NT2/D1 (cell line): Measurements from ENCODE around the gene PNLDC1.

Source experiments
- DNase-seq: peaks from one replicate; pipeline ENCODE4 v3.0.0-alpha.2; 2011; ENCODE audit warnings: low read depth, low spot score
- H3K27me3 ChIP-seq: 2 replicates; pipeline ENCODE4 v1.6.0; 2011; ENCODE audit warnings: mild to moderate bottlenecking; ENCODE audit not compliant: insufficient read length, insufficient read depth
- H3K36me3 ChIP-seq: 2 replicates; pipeline ENCODE4 v1.6.1; 2011; ENCODE audit warnings: mild to moderate bottlenecking, low read length, mixed read lengths; ENCODE audit not compliant: insufficient read depth, insufficient read length
- H3K4me1 ChIP-seq: 2 replicates; pipeline ENCODE4 v1.5.1; 2011; ENCODE audit not compliant: insufficient read depth, insufficient read length
- H3K4me3 ChIP-seq: 2 replicates; pipeline ENCODE4 v1.5.1; 2011; ENCODE audit warnings: low read depth; ENCODE audit not compliant: insufficient read length
- H3K9ac ChIP-seq: 2 replicates; pipeline ENCODE4 v1.6.0; 2011; ENCODE audit warnings: low read depth; ENCODE audit not compliant: insufficient read length
- H3K9me3 ChIP-seq: 2 replicates; pipeline ENCODE4 v1.5.1; 2011; ENCODE audit warnings: mild to moderate bottlenecking, low read length; ENCODE audit not compliant: insufficient read depth
- SUZ12 ChIP-seq: IDR thresholded peaks from 2 replicates; pipeline ENCODE4 v1.6.1; 2011; ENCODE audit not compliant: insufficient read length, insufficient read depth; ENCODE audit errors: extremely low read depth
- YY1 ChIP-seq: IDR thresholded peaks from 2 replicates; pipeline ENCODE4 v1.6.1; 2011; ENCODE audit not compliant: insufficient read length, insufficient read depth
- ZNF274 ChIP-seq: IDR thresholded peaks from 2 replicates; pipeline ENCODE4 v1.6.1; 2011; ENCODE audit warnings: mild to moderate bottlenecking, low read depth, low read length

PNLDC1 gene, protein sequence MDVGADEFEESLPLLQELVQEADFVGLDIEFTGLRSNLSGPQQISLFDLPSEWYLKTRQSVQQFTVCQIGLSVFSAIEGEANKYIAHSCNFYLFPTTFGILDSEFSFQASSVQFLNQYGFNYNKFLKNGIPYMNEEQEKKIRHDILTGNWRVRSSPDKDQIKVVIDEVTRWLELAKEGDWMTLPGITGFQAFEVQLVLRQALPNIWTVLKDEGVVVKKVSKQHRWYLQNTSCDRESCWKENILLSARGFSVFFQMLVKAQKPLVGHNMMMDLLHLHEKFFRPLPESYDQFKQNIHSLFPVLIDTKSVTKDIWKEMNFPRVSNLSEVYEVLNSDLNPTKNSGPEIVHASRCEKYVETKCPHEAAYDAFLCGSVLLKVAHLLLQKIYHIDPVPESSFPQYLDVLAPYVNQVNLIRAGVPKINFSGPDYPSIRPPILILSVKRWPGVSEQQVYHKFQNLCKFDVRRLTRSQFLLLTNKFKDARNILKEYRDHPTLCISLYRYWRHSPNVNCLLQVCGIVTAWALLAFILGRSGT

GRCh38 chr6:159800141-159800865 is at the start of gene PNLDC1:
Gene PNLDC1, plus strand, starts transcription at chr6:159800276. Its CDS starts 32 bp downstream, at chr6:159800308.
- TF ChIP-seq SUZ12: no peak
- no peak for TF ChIP-seq YY1
- no peak for TF ChIP-seq ZNF274
- no peak for DNase-seq
- Histone ChIP-seq H3K4me1 (no peaks in the 10 kb centered on the region), H3K9me3 (no peaks in the 10 kb centered on the region), H3K36me3 (peaks cover 43% of the 10 kb centered on the region), H3K4me3 (no peak within 1 kb of the TSS), H3K9ac (no peak within 1 kb of the TSS), H3K27me3 (no peaks in the 10 kb centered on the region)

GRCh38 chr6:159751448-159751847 is 48.6 kb upstream of the PNLDC1 start:
- TF ChIP-seq ZNF274 (no peak), SUZ12 (no peak), YY1 (no peak)
- Histone ChIP-seq H3K9ac (no peak overlapping the region), H3K36me3 (peaks cover 69% of the 10 kb centered on the region), H3K9me3 (no peaks in the 10 kb centered on the region), H3K4me1 (no peaks in the 10 kb centered on the region), H3K4me3 (no peak overlapping the region), H3K27me3 (no peaks in the 10 kb centered on the region)
- no peak for DNase-seq

GRCh38 chr6:159753081-159753872 is 46.8 kb upstream of the PNLDC1 start:
- Histone ChIP-seq H3K4me1 (no peaks in the 10 kb centered on the region), H3K36me3 (peaks cover 61% of the 10 kb centered on the region), H3K27me3 (no peaks in the 10 kb centered on the region), H3K4me3 (no peak overlapping the region), H3K9ac (no peak overlapping the region), H3K9me3 (no peaks in the 10 kb centered on the region)
- DNase-seq: no peak
- TF ChIP-seq SUZ12 (no peak), YY1 (no peak), ZNF274 (no peak)

DNA sequence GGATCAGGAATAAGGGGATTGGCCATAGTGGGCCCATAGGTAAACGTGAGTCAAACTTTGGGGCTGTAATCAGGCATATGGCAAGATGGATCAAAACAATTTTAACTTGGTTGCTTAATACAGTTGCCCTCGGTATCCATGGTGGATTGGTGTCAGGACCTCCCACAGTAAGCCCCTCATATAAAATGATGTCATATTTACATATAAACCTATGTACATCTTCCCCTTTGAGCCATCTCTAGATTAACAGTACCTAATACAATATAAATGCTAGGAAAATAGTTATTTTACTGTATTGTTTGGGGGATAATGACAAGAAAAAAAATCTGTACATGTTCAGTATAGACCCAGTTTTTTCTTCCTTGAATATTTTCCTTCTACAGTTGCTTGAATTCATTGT is 45.7 kb upstream of the PNLDC1 start:
- Histone ChIP-seq H3K36me3 (peaks cover 61% of the 10 kb centered on the region), H3K27me3 (no peaks in the 10 kb centered on the region), H3K9me3 (no peaks in the 10 kb centered on the region), H3K9ac (no peak overlapping the region), H3K4me3 (no peak overlapping the region), H3K4me1 (no peaks in the 10 kb centered on the region)
- no peak for DNase-seq
- TF ChIP-seq SUZ12 (no peak), ZNF274 (no peak), YY1 (no peak)

DNA sequence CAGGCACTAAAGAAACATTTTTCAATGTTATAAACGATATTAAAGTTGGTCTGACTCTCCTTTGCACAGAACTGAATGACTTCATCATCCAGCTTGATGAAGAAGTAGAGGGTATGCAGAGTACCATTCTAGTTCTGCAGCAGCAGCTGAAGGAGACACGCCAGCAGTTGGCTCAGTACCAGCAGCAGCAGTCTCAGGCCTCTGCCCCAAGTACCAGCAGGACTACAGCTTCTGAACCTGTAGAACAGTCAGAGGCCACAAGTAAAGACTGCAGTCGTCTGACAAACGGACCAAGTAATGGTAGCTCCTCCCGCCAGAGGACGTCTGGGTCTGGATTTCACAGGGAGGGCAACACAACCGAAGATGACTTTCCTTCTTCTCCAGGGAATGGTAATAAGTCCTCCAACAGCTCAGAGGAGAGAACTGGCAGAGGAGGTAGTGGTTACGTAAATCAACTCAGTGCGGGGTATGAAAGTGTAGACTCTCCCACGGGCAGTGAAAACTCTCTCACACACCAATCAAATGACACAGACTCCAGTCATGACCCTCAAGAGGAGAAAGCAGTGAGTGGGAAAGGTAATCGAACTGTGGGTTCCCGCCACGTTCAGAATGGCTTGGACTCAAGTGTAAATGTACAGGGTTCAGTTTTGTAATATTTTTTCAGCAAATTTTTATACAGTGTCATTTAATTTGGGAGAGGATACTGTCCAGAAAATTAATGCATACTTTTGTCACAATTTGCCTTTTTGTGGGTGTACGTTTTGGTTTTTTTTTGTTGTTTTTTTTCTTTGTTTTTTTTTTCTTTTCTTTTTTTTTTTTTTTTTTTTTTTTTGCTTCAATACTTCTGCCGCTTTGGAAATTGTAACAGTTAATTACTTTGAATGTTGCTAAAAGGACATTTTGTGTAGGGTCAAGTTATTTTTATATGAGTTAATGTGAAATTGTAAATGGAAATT is 44.8 kb upstream of the PNLDC1 start:
- DNase-seq: no peak
- TF ChIP-seq SUZ12: no peak
- no peak for TF ChIP-seq YY1
- TF ChIP-seq ZNF274: no peak
- H3K4me3 ChIP-seq: no peak overlapping the region
- no peak overlapping the region for H3K9ac ChIP-seq
- peaks cover 61% of the 10 kb centered on the region for H3K36me3 ChIP-seq
- H3K4me1 ChIP-seq: no peaks in the 10 kb centered on the region
- no peaks in the 10 kb centered on the region for H3K9me3 ChIP-seq
- H3K27me3 ChIP-seq: no peaks in the 10 kb centered on the region

DNA sequence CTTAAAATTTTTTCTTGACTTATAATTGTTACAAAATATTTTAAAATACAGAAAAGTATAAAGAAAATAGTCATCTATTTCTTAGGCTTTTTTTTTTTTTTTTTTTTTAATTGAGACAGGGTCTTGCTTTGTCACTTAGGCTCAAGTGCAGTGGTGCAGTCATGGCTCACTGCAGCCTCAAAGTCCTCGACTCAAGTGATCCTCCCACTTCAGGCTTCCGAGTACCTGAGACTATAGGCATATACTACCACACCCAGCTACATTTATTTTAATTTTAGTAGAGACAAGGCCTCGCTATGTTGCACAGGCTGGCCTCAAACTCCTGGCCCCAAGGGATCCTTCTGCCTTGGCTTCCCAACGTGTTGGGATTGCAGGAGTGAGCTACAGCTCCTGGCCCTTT is 43.6 kb upstream of the PNLDC1 start:
- H3K9ac ChIP-seq: no peak overlapping the region
- H3K9me3 ChIP-seq: no peaks in the 10 kb centered on the region
- H3K4me3 ChIP-seq: no peak overlapping the region
- no peak for DNase-seq
- no peaks in the 10 kb centered on the region for H3K4me1 ChIP-seq
- no peaks in the 10 kb centered on the region for H3K27me3 ChIP-seq
- H3K36me3 ChIP-seq: peaks cover 57% of the 10 kb centered on the region
- no peak for TF ChIP-seq YY1
- TF ChIP-seq SUZ12: no peak
- TF ChIP-seq ZNF274: no peak
